Activated naive CD8-positive, alpha-beta T cell (primary cell): ENCODE data around the gene NCKAP5.

Experiments
- H3K27ac Mint-ChIP-seq: one replicate; pipeline ENCODE4 v1.8.0; 2021; ENCODE audit warnings: mixed read lengths
- H3K27me3 Mint-ChIP-seq: one replicate; pipeline ENCODE4 v1.8.0; 2021; ENCODE audit warnings: mixed read lengths
- H3K36me3 Mint-ChIP-seq: one replicate; pipeline ENCODE4 v1.8.0; 2021; ENCODE audit warnings: mixed read lengths
- H3K4me1 Mint-ChIP-seq: one replicate; pipeline ENCODE4 v1.8.0; 2021; ENCODE audit warnings: low read depth, mixed read lengths
- H3K4me3 Mint-ChIP-seq: one replicate; pipeline ENCODE4 v1.8.0; 2021; ENCODE audit warnings: mild to moderate bottlenecking, mixed read lengths
- H3K9me3 Mint-ChIP-seq: one replicate; pipeline ENCODE4 v1.8.0; 2021; ENCODE audit warnings: low read depth, mixed read lengths

NCKAP5 gene

DNA sequence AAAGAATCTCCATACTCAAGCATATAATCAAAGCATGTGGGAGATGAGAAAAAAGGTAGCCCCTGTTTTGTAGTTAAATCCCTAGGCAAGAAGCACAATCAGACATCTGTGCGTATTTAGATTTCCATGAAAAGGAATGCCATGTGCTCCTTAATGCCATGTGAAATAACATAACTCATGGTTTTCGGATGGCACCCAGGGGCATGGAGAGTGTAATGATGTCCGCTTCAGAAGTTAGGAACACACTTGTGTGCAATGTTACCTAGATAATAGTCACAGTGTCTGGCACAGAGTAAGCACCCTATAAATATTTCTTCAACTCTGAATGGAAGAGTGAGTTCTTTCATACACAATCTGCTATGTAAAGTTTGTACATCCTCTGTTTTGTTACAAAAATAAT is 197.0 kb downstream of the NCKAP5 start:
- Mint-ChIP-seq H3K4me1 (no peaks in the 10 kb centered on the region), H3K27me3 (no peaks in the 10 kb centered on the region), H3K9me3 (no peaks in the 10 kb centered on the region), H3K4me3 (no peak overlapping the region), H3K36me3 (no peaks in the 10 kb centered on the region), H3K27ac (no peak overlapping the region)

DNA sequence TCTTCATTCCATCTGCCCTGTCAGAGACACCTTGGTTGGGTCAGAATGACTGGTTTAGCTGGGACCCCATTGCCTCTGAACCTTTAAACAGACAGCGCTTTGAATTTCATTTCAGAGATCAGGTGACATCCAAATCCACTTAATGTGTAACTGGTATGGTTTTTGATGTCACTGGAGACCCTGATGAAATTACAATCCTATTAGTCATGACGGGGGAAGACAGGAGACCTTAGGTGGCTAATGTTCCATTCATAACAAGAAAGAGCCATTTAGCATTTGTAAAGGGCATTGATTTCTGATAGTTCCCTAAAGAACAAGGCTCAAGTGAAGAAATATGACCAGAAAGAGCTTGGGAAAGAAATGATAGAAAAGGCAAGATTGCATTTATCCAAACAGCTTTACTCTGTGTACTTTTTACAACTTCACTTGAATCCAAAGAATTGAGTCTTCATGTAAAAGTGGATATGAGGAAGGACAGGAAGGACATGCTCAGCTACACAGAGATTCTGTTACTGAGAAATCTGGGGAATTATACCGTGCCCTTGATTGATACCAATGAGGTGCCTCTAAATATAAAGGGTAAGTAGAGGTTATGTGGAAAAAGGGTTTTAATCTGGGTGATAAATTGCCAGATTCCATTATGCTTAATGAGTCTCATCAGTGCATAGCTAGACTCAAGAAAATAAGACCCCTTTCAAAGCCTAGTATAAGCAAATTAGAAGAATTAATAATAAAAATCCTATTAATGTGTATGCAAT is 198.2 kb downstream of the NCKAP5 start:
- no peak overlapping the region for H3K27ac Mint-ChIP-seq
- H3K27me3 Mint-ChIP-seq, result no peaks in the 10 kb centered on the region
- no peaks in the 10 kb centered on the region for H3K4me1 Mint-ChIP-seq
- H3K4me3 Mint-ChIP-seq, result no peak overlapping the region
- no peaks in the 10 kb centered on the region for H3K9me3 Mint-ChIP-seq
- no peaks in the 10 kb centered on the region for H3K36me3 Mint-ChIP-seq

DNA sequence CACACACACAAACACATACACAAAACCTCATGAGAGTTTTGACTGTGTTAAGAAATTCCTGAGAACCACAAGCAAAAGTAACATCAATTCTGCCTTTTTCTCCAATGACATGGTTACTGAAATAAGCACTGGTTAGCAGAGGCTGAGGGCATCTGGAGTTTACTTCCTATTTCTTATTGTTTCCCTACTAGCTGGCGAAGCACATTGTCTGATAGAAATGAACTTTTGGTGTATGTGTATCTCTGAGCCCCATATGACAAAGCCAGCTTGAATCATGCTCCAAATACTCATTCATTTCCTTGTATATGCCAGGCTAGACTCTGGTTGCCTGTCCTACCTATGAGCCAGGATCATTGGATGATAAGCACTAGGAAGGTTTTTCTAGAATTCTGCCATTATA is 203.1 kb downstream of the NCKAP5 start:
- Mint-ChIP-seq H3K27ac (no peak overlapping the region), H3K27me3 (no peaks in the 10 kb centered on the region), H3K4me3 (no peak overlapping the region), H3K9me3 (peaks cover 5% of the 10 kb centered on the region), H3K4me1 (no peaks in the 10 kb centered on the region), H3K36me3 (no peaks in the 10 kb centered on the region)

DNA sequence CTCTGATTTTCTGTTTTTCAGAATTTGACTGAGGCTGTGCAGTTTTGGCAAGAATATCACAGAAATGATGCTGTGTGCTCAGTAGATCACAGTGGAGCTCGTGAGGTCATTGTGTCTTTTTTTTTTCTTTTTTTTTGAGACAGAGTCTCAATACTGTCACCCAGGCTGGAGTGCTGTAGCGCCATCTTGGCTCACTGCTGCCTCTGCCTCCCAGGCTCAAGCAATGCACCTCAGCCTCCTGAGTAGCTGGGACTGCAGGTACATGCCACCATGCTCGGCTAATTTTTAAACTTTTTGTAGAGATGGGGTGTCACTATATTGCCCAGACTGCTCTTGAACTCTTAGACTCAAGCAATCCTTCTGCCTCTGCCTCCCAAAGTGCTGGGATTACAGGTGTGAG is 203.6 kb downstream of the NCKAP5 start:
- no peak overlapping the region for H3K4me3 Mint-ChIP-seq
- no peaks in the 10 kb centered on the region for H3K27me3 Mint-ChIP-seq
- H3K27ac Mint-ChIP-seq, result no peak overlapping the region
- H3K9me3 Mint-ChIP-seq, result peaks cover 5% of the 10 kb centered on the region
- no peaks in the 10 kb centered on the region for H3K4me1 Mint-ChIP-seq
- no peaks in the 10 kb centered on the region for H3K36me3 Mint-ChIP-seq

DNA sequence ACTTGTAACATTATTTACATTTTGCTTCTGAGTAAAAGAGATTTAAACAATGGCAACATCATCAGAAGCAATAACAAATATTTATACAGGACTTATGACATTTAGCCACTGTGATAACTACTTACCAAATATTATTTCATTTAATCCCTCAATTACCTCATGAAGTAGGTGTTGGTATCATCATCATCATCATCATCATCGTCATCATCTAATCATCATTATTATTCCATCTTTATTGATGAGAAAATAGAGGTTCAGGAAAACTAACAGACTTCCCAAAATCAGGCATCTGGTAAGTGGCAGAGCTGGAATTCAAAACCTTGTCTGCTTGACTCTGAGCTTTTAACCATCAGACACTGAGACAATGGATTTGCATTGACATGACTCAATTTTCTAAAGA is 204.4 kb downstream of the NCKAP5 start:
- no peaks in the 10 kb centered on the region for H3K36me3 Mint-ChIP-seq
- no peak overlapping the region for H3K27ac Mint-ChIP-seq
- H3K4me3 Mint-ChIP-seq, result no peak overlapping the region
- no peaks in the 10 kb centered on the region for H3K4me1 Mint-ChIP-seq
- no peaks in the 10 kb centered on the region for H3K27me3 Mint-ChIP-seq
- H3K9me3 Mint-ChIP-seq, result peaks cover 8% of the 10 kb centered on the region

DNA sequence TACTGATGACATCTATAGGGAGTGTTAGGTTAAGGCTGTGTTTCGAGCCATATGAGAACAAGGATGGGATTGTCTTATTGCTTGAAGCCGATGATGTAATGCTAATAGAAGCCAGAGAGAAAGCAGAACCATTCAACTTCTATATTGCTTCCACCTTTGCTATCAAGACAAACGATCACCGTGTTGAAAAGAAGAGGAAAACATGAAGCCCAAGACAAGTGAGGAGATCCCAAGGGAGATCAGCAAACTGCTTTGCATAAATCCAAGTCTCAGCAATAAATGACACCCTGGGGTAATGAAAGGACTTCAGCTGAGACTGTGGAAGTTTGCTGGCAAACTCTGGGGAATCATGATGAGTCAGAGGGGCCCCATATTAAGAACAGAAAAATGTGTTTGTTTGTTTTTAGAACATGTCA is 206.2 kb downstream of the NCKAP5 start:
- H3K4me1 Mint-ChIP-seq, result no peaks in the 10 kb centered on the region
- H3K36me3 Mint-ChIP-seq, result no peaks in the 10 kb centered on the region

DNA sequence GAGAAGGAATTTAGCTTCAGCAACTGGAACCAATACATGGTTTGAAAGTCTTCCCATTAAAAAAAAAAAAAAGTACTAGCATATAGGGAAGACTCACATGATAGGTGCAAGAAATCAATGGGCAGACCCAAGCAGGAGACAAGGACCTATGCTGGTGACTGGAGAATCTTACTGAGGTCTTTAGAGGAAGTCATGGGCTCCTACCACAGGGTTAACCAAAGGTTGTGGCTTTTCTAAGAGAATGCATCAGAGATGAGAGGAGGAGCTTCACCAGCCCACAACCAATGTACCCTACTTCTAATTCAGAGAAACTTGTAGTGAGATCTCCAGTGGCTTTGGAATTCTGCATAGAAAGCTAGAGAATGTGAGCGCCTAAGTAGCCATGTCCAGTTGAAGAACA is 207.4 kb downstream of the NCKAP5 start:
- H3K4me3 Mint-ChIP-seq, result no peak overlapping the region
- no peaks in the 10 kb centered on the region for H3K4me1 Mint-ChIP-seq

More for the DNA sequence above, 206.2 kb downstream of the NCKAP5 start:
- Mint-ChIP-seq H3K9me3 (peaks cover 8% of the 10 kb centered on the region), H3K27me3 (no peaks in the 10 kb centered on the region), H3K4me3 (no peak overlapping the region), H3K27ac (no peak overlapping the region)

DNA sequence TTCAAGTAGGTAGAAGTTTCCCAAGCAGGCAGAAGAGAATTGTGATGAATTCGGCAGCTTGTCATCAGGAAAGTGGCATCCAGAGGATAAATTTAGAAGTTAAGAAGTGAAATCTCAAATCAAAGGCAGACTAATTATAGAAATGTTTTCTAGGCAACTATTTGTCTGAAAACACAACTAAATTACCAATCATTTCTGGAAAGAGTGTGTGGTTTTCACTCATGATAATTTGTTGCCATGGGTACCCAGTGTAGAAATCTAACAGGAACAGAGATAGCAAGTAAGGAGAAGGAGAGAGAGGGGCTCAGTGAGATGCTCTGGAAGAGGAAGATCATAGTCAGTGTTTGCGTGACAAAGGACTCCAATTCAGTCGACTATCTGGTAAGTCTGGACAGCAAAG is 208.1 kb downstream of the NCKAP5 start:
- no peaks in the 10 kb centered on the region for H3K4me1 Mint-ChIP-seq
- H3K4me3 Mint-ChIP-seq, result no peak overlapping the region
- H3K9me3 Mint-ChIP-seq, result peaks cover 8% of the 10 kb centered on the region
- H3K27me3 Mint-ChIP-seq, result no peaks in the 10 kb centered on the region
- no peak overlapping the region for H3K27ac Mint-ChIP-seq
- no peaks in the 10 kb centered on the region for H3K36me3 Mint-ChIP-seq

More for the DNA sequence above, 207.4 kb downstream of the NCKAP5 start:
- H3K27me3 Mint-ChIP-seq, result no peaks in the 10 kb centered on the region
- H3K36me3 Mint-ChIP-seq, result no peaks in the 10 kb centered on the region
- H3K9me3 Mint-ChIP-seq, result peaks cover 8% of the 10 kb centered on the region
- no peak overlapping the region for H3K27ac Mint-ChIP-seq

DNA sequence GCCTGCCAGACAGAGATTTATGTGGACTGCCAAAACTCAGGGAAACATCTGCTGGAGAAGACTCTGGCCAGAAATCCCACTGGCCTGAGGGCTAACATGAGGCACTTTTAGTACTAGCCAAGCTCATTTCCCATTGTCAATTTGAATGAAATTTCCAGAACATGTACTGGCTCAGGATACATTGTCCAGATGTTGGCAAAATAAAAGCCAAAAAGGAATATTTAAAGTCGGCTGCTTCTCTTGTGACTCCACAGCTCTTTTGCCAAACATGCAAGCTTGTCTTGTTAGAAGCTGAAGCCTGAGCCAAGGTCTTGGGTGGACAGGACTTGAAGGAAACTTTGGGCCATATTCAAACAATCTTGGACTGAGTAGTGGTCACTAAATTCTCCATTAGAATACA is 215.5 kb downstream of the NCKAP5 start:
- no peaks in the 10 kb centered on the region for H3K9me3 Mint-ChIP-seq
- no peaks in the 10 kb centered on the region for H3K4me1 Mint-ChIP-seq

DNA sequence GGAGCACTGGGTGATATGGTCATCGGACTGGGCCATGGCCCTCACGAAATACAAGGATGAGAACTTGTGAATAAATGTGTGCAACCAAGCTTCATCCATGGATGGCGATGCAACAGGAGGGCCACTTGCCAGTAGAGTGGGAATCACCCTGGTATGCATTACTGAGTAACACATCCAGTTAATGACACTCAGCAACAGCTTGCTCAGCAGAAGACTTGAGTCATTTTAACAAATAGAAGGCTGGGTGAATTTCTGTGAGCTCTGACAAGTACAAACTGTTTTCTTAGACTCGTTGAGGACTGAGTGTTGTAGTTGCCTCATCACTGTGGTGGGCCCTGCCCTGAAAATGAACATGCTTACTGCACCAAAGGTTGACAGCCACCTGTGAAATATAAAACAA is 221.6 kb downstream of the NCKAP5 start:
- no peaks in the 10 kb centered on the region for H3K27me3 Mint-ChIP-seq
- H3K4me1 Mint-ChIP-seq, result no peaks in the 10 kb centered on the region
- no peaks in the 10 kb centered on the region for H3K36me3 Mint-ChIP-seq
- no peak overlapping the region for H3K27ac Mint-ChIP-seq
- H3K9me3 Mint-ChIP-seq, result no peaks in the 10 kb centered on the region
- no peak overlapping the region for H3K4me3 Mint-ChIP-seq

More for the DNA sequence above, 215.5 kb downstream of the NCKAP5 start:
- H3K4me3 Mint-ChIP-seq, result no peak overlapping the region
- no peaks in the 10 kb centered on the region for H3K36me3 Mint-ChIP-seq
- no peak overlapping the region for H3K27ac Mint-ChIP-seq
- no peaks in the 10 kb centered on the region for H3K27me3 Mint-ChIP-seq

DNA sequence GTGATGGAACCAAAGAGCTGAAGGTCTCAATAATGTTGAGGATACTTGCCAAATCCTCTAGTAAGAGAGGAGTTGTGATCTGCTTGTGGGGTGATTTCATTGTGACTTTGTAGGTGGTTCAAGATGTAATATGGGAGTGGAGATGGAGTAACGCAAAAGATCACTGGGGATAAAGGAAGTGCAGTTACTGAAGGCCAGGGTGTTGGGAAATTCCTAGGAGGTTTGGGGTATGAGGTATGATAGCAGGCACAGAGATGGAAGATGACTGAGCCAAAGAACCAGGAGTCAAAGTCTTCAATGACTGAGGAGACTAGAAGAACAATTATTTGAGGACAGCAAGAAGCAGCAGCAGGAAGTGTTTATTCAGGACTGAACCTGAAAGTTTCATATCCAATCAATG is 222.6 kb downstream of the NCKAP5 start:
- Mint-ChIP-seq H3K27me3 (no peaks in the 10 kb centered on the region), H3K9me3 (no peaks in the 10 kb centered on the region), H3K4me1 (no peaks in the 10 kb centered on the region), H3K27ac (no peak overlapping the region), H3K4me3 (no peak overlapping the region), H3K36me3 (no peaks in the 10 kb centered on the region)

DNA sequence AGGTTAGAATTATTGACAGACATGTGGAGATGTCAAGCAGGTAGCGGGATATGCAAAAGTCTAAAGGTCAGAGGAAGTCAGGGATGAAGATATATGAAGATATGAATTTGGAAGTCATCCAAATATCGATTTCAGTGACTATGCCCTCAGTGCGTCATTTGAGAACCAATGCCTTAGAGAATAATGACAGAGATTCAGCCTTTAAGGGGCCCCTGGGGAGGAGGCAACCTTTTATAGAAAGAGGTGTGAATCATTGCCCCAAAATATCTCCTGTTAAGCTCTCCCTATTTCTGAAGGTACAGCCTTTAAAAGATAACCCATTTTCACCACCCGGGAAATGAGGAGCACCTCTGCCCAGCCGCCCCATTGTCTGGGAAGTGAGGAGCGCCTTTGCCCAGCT is 223.4 kb downstream of the NCKAP5 start:
- H3K36me3 Mint-ChIP-seq, result no peaks in the 10 kb centered on the region
- no peak overlapping the region for H3K27ac Mint-ChIP-seq
- no peaks in the 10 kb centered on the region for H3K27me3 Mint-ChIP-seq
- H3K4me3 Mint-ChIP-seq, result no peak overlapping the region
- no peaks in the 10 kb centered on the region for H3K4me1 Mint-ChIP-seq
- no peaks in the 10 kb centered on the region for H3K9me3 Mint-ChIP-seq

DNA sequence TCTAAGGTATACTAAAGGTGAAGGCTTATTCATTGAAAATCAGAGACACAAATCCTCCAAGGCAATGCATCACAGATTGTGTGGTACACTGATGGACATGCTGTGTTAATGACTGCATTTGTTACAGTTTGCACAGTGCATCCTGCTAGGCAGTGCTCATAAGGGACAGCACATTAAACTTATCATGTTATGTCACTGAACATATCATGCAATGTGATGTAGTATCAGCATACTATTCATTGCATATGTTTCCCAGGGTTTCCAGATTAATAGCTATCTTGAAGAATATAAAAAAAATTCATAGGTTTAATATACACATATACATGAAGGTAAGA is 225.3 kb downstream of the NCKAP5 start:
- Mint-ChIP-seq H3K36me3 (no peaks in the 10 kb centered on the region), H3K27ac (no peak overlapping the region), H3K27me3 (no peaks in the 10 kb centered on the region), H3K4me1 (no peaks in the 10 kb centered on the region), H3K9me3 (no peaks in the 10 kb centered on the region), H3K4me3 (no peak overlapping the region)

DNA sequence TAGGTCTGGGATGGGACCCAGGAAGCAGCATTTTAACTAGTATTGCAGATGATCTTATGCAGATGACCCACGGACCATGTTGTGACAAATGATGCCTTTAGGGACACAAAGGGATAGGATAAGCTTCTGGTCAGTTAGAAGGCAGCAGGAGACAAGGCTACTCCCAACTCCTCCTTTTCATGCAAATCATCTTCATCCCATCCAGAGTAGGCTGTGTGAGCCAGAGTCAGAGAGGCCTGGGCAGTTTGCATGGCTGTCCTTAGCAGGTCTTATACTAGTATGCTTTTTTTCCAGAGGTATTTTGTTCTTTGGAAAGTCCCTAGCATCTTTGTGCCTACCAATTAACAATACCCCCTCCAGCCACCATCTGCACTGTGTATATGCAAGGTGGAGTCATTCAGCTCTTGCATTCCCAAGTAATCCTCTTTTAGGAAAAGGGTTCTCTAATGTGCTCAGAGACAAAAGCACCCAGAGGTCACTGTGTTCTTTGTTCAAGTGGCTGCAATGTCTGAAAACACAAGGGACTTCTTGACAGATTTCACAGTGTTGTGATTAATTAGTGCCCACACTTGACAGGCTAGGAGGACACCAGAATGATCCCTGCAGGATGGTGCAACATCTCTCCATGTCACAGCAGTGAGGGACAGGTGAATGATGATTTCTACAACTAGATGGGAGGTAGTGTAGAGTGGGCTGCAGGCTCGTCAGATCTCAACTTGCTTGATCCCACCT is 225.8 kb downstream of the NCKAP5 start:
- no peaks in the 10 kb centered on the region for H3K27me3 Mint-ChIP-seq
- H3K27ac Mint-ChIP-seq, result no peak overlapping the region
- H3K4me1 Mint-ChIP-seq, result no peaks in the 10 kb centered on the region
- H3K9me3 Mint-ChIP-seq, result no peaks in the 10 kb centered on the region
- no peak overlapping the region for H3K4me3 Mint-ChIP-seq
- no peaks in the 10 kb centered on the region for H3K36me3 Mint-ChIP-seq

DNA sequence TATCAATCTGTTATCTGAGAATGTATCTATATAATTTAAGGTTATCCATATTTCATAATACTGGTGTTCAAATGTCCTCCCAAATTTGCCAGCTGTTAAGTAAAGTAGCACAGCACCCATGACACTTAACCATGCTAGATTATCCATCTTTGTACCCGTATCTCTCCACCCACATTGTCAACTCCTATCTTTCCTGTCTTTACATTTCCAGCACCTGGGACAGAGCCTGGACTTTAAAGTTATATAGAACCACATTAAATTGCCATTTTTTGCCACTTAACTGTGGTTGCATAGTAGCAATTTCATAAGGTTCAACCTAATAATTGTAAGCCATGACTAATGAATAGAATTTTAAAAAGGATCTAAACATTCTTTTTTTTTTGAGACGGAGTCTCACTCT is 226.7 kb downstream of the NCKAP5 start:
- Mint-ChIP-seq H3K36me3 (no peaks in the 10 kb centered on the region), H3K27me3 (no peaks in the 10 kb centered on the region), H3K27ac (no peak overlapping the region), H3K9me3 (no peaks in the 10 kb centered on the region), H3K4me1 (no peaks in the 10 kb centered on the region), H3K4me3 (no peak overlapping the region)

DNA sequence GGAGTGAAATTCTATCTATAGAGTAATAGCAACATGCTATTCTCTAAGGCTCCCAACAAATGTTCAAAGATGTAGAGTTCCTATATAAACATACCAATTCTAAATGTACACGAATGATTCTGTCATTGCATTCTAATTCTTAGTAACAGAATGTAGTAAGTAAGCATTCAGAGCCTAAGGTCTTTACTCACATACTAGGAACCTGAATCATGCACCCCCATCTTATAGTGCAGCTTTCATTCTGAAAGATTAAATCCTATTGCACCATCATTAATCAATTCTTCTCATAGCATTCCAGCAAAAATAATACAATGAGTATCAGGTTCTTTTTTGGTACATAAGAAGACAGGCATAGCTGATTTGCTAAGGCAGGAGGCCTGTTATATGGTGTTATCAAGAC is 230.0 kb downstream of the NCKAP5 start:
- H3K27me3 Mint-ChIP-seq, result no peaks in the 10 kb centered on the region
- no peak overlapping the region for H3K4me3 Mint-ChIP-seq

More for the DNA sequence above, 230.0 kb downstream of the NCKAP5 start:
- Mint-ChIP-seq H3K27ac (no peak overlapping the region), H3K4me1 (no peaks in the 10 kb centered on the region), H3K36me3 (no peaks in the 10 kb centered on the region), H3K9me3 (no peaks in the 10 kb centered on the region)
